Upper lobe of left lung (tissue), 6 donors: Measurements from ENCODE around the gene PRKAG2. TPM values are rescaled to one million over a fixed set of nuclear protein-coding genes. Genes with fewer than 3 reads are reported as not detected.

ENCODE experiments used
- ATAC-seq, 2 donors: fragments of 200-7000 bp; cut with Tn5 transposase; one replicate each; pipeline ENCODE4 v1.9.1; 2022; ENCODE audit warnings: mild to moderate bottlenecking in 2 of 2, moderate library complexity in 2 of 2; ENCODE audit not compliant: low FRiP score in 2 of 2
- DNase-seq, 2 donors: peaks; one replicate each; pipeline ENCODE4 v3.0.0-alpha.2; 2019 to 2020
- H3K27ac ChIP-seq, 4 donors: fragments of 200-600 bp; sonication (generic); one replicate each; pipeline ENCODE4 v1.5.1; 2016 to 2019
- H3K27me3 ChIP-seq, 4 donors: fragments of 200-600 bp; sonication (generic); one replicate each; pipeline ENCODE4 v1.5.1; 2017 to 2019
- H3K36me3 ChIP-seq, 4 donors: fragments of 200-600 bp; sonication (generic); one replicate each; pipeline ENCODE4 v1.5.1; 2016 to 2019
- H3K4me1 ChIP-seq, 4 donors: fragments of 200-600 bp; sonication (generic); one replicate each; pipeline ENCODE4 v1.5.1; 2018 to 2019
- H3K4me3 ChIP-seq, 4 donors: fragments of 200-600 bp; sonication (generic); one replicate each; pipeline ENCODE4 v1.5.1; 2017 to 2019; ENCODE audit warnings: mild to moderate bottlenecking in 2 of 4, moderate library complexity in 1 of 4
- H3K9me3 ChIP-seq, 4 donors: fragments of 200-600 bp; sonication (generic); one replicate each; pipeline ENCODE4 v1.5.1; 2018 to 2019
- CTCF ChIP-seq, 6 experiments: fragments of 450-650 bp in 4 of 6; fragments of 200-600 bp in 2 of 6; sonication (generic) in 2 of 6; IDR thresholded peaks; one replicate each; pipeline ENCODE4 v1.5.1; 2016 to 2019; ENCODE audit warnings: antibody characterized with exemption in 6 of 6
- EP300 ChIP-seq, 4 donors: sonication (generic); formaldehyde crosslinking; IDR thresholded peaks; one replicate each; pipeline ENCODE4 v1.5.1; 2017; ENCODE audit warnings: antibody characterized with exemption in 4 of 4, control low read depth in 2 of 4
- POLR2A ChIP-seq, 4 donors: fragments of 450-650 bp; IDR thresholded peaks; one replicate each; pipeline ENCODE4 v1.5.1; 2016 to 2017; ENCODE audit warnings: antibody characterized with exemption in 4 of 4, mild to moderate bottlenecking in 2 of 4
- POLR2AphosphoS5 ChIP-seq, 2 donors: sonication (generic); formaldehyde crosslinking; IDR thresholded peaks; one replicate each; pipeline ENCODE4 v1.5.1; 2017; ENCODE audit warnings: antibody characterized with exemption in 2 of 2
- WGBS, 2 donors: methylation state at CpG; one replicate each; pipeline ENCODE4 v1.1.5; 2017 to 2018; 5-methylcytosine and 5-hydroxymethylcytosine counted together
- total RNA-seq, 6 donors: library from RNA; depleted of rRNA in 4 of 6; stranded (reverse); fragments of >200 nt in 4 of 6; gene quantifications; one replicate each; pipeline versions ENCODE4 v1.1.0 to v1.2.1, GENCODE V29; 2016 to 2021
- donor health status: DM: no; HTN: no; CAD: no; lungs with moderate emphysema.
- donor health status: DM: no; HTN: yes; CAD: no; lungs with severe emphysema.

Gene PRKAG2
- total RNA-seq, 6 donors from 2014 or later = 20.6 to 68.1 (median 29.6) TPM

GRCh38 chr7:151787348-151787747 is 89.6 kb downstream of the PRKAG2 start:
- no peak for ATAC-seq
- H3K27ac ChIP-seq = no peak overlapping the region
- no peaks in the 10 kb centered on the region for H3K36me3 ChIP-seq
- H3K9me3 ChIP-seq = no peaks in the 10 kb centered on the region
- peaks cover 9 to 17% (median 13%) of the 10 kb centered on the region in 4 donors for H3K4me1 ChIP-seq
- TF ChIP-seq CTCF (IDR thresholded peaks at IDR 0.05) = no peak
- TF ChIP-seq POLR2AphosphoS5 (IDR thresholded peaks at IDR 0.05) = no peak
- no peak for TF ChIP-seq POLR2A (IDR thresholded peaks at IDR 0.05)
- no peak for TF ChIP-seq EP300 (IDR thresholded peaks at IDR 0.05)
- no peak overlapping the region for H3K4me3 ChIP-seq
- DNase-seq = no peak
- H3K27me3 ChIP-seq = no peaks in the 10 kb centered on the region
- 95 to 97% methylated on average over 3 of the region's 3 CpGs for WGBS, 2 donors

GRCh38 chr7:151786936-151787335 is 90.0 kb downstream of the PRKAG2 start:
- Histone ChIP-seq H3K27ac (no peak overlapping the region), H3K4me1 (peaks cover 9 to 15% (median 14%) of the 10 kb centered on the region in 4 donors), H3K4me3 (no peak overlapping the region), H3K27me3 (no peaks in the 10 kb centered on the region), H3K9me3 (no peaks in the 10 kb centered on the region), H3K36me3 (no peaks in the 10 kb centered on the region)
- 80 to 81% methylated on average over 5 of the region's 5 CpGs for WGBS, 2 donors
- no peak for ATAC-seq
- DNase-seq = no peak
- TF ChIP-seq POLR2A (IDR thresholded peaks at IDR 0.05) (no peak), EP300 (IDR thresholded peaks at IDR 0.05) (no peak), CTCF (IDR thresholded peaks at IDR 0.05) (no peak), POLR2AphosphoS5 (IDR thresholded peaks at IDR 0.05) (no peak)

GRCh38 chr7:151786241-151786640 is 90.7 kb downstream of the PRKAG2 start:
- no peaks in the 10 kb centered on the region for H3K27me3 ChIP-seq
- no peaks in the 10 kb centered on the region for H3K36me3 ChIP-seq
- TF ChIP-seq POLR2AphosphoS5 (IDR thresholded peaks at IDR 0.05) (no peak), EP300 (IDR thresholded peaks at IDR 0.05) (no peak), CTCF (IDR thresholded peaks at IDR 0.05) (no peak), POLR2A (IDR thresholded peaks at IDR 0.05) (no peak)
- H3K4me1 ChIP-seq = peaks cover 9 to 15% (median 13%) of the 10 kb centered on the region in 4 donors
- ATAC-seq (no peak), DNase-seq (no peak)
- no peaks in the 10 kb centered on the region for H3K9me3 ChIP-seq
- no peak overlapping the region for H3K4me3 ChIP-seq
- WGBS, 2 donors = 94 to 99% methylated on average over 13 to 19 of the region's 19 CpGs
- H3K27ac ChIP-seq = no peak overlapping the region

- peaks cover 9 to 13% (median 10%) of the 10 kb centered on the region in 4 donors for H3K4me1 ChIP-seq
- ATAC-seq (no peak), DNase-seq (no peak)
- no peak overlapping the region for H3K4me3 ChIP-seq
- H3K9me3 ChIP-seq = no peaks in the 10 kb centered on the region
- WGBS, 2 donors = 74 to 86% methylated on average over 7 of the region's 7 CpGs
- no peaks in the 10 kb centered on the region for H3K36me3 ChIP-seq
- no peaks in the 10 kb centered on the region for H3K27me3 ChIP-seq
- no peak overlapping the region for H3K27ac ChIP-seq
- TF ChIP-seq POLR2A (IDR thresholded peaks at IDR 0.05) (no peak), CTCF (IDR thresholded peaks at IDR 0.05) (no peak), POLR2AphosphoS5 (IDR thresholded peaks at IDR 0.05) (no peak), EP300 (IDR thresholded peaks at IDR 0.05) (no peak)
Observed at GRCh38 chr7:151785681-151785965, 91.3 kb downstream of the PRKAG2 start.

GRCh38 chr7:151784853-151785680 is 91.8 kb downstream of the PRKAG2 start:
- Histone ChIP-seq H3K27me3 (no peaks in the 10 kb centered on the region), H3K36me3 (peaks cover 0 to 2% (median 0%) of the 10 kb centered on the region in 4 donors), H3K4me3 (no peak overlapping the region), H3K27ac (no peak overlapping the region), H3K4me1 (peaks cover 9 to 13% (median 10%) of the 10 kb centered on the region in 4 donors), H3K9me3 (no peaks in the 10 kb centered on the region)
- TF ChIP-seq POLR2A (IDR thresholded peaks at IDR 0.05) (no peak), CTCF (IDR thresholded peaks at IDR 0.05) (no peak)
- ATAC-seq (no peak), DNase-seq (no peak)
- WGBS, 2 donors = 93 to 97% methylated on average over 7 to 21 of the region's 21 CpGs
